Peyer's patch (tissue), 4 donors: Measurements from ENCODE around the gene SNX8.

ENCODE experiments used
- CTCF ChIP-seq, 6 experiments: fragments of 450-650 bp in 4 of 6; fragments of 200-600 bp in 2 of 6; sonication (generic) in 1 of 6; IDR thresholded peaks; one replicate each; pipeline ENCODE4 v1.5.1; 2017 to 2019; ENCODE audit warnings: antibody characterized with exemption in 6 of 6, mild to moderate bottlenecking in 3 of 6, moderate library complexity in 1 of 6
- POLR2A ChIP-seq, 2 donors: fragments of 450-650 bp; IDR thresholded peaks; one replicate each; pipeline ENCODE4 v1.5.1; 2017; ENCODE audit warnings: antibody characterized with exemption in 2 of 2, mild to moderate bottlenecking in 2 of 2, moderate library complexity in 2 of 2

DNA sequence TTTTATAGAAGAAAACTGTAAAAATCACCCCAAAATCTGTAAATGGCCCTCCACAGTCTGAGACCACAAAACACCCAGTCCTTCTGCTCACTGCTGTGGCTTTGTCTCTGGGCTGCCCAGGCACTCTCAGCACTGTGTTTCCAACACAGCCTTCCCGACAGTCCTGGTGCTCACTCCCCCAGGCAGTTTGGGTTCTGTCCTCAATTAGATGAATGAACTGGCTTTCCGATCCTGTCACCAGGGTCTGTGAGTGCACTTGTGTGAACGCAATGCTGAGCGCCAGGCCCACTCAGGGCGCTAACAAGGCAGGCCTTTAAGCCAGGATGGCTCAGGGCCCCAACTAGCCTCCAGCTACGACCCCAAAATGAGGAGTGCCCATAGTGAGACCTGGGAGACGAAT, 84.8 kb downstream of the SNX8 start:
- TF ChIP-seq CTCF (IDR thresholded peaks at IDR 0.05) (no peak), POLR2A (IDR thresholded peaks at IDR 0.05) (no peak)
